AG09319 (cell line): ENCODE data around the gene DDX59.

Experiments used
- DNase-seq: peaks from one replicate; pipeline ENCODE4 v3.0.0-alpha.2; 2010; ENCODE audit warnings: low read depth; ENCODE audit errors: extremely low read depth
- TF ChIP-seq, protein P1 (sequence below): IDR thresholded peaks from 2 replicates; pipeline ENCODE4 v1.5.1; 2011; ENCODE audit warnings: low read depth, mild to moderate bottlenecking, inconsistent platforms, low read length, moderate library complexity

DDX59 gene

DNA sequence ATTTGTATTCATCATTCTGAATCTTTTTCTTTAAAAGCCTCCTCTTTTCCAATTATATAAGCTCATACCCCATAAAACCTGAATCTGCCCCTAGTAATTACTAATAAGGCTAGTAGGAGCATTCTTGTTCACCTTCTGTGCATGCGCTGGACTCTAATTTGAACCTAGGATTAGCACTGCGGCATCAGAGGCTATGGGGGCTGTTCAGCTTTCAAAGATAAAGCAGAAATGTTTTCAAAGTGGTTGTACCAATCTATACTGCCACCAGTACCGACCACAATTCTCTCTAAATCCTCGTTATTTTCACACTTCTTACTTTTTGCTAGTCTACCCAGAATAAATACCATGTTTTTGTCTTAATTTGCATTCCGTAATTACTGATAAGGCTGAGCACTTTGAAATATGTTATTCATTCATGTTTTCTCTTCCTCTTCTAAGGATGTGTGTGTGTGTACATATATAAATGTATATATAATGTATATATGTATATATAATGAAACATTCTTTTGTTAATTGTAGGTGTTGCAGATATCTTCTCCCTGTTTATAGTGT lies 1.6 kb upstream of the DDX59 start:
- no peak for DNase-seq

DNA sequence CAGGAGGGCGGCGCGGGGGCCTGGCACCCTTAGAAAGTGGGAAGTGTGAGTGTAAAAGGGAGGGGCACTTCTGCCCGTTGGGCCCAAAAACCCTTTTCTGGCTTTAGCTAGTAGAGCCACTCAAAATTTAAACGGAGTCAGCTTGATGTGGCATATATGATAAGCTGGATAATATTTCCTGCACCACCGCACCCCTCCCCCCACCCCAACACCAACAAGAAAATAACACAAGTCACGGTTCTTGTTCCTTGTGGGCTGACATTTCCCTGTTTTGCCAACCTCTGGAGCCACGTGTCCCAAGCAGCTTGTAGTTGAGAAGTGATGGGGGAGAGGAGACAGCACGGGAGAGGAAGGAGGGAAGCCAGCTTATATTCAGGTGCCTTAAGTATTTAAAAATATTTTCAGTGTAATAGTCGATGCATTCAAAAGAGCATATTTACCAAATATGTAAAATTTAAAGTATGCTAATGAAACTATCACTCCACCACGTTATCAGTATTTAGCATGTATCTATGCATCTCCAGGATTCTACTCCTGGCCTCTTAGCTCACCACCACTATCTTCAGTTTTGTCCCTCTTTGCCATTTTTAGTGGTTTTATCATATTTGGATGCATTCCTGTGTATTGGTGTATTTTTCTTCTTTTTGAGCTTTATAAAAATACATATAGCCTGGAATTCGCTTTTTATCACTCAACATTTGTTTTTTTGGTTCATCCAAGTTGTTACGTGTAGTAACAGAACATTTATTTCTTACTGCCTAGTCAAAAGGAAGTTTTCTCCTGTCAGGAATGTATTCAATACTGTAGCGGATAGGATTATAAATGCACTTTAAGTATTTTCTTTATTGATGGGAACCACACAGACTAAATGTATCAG lies 773 bp upstream of the DDX59 start:
- TF ChIP-seq, protein P1, sequence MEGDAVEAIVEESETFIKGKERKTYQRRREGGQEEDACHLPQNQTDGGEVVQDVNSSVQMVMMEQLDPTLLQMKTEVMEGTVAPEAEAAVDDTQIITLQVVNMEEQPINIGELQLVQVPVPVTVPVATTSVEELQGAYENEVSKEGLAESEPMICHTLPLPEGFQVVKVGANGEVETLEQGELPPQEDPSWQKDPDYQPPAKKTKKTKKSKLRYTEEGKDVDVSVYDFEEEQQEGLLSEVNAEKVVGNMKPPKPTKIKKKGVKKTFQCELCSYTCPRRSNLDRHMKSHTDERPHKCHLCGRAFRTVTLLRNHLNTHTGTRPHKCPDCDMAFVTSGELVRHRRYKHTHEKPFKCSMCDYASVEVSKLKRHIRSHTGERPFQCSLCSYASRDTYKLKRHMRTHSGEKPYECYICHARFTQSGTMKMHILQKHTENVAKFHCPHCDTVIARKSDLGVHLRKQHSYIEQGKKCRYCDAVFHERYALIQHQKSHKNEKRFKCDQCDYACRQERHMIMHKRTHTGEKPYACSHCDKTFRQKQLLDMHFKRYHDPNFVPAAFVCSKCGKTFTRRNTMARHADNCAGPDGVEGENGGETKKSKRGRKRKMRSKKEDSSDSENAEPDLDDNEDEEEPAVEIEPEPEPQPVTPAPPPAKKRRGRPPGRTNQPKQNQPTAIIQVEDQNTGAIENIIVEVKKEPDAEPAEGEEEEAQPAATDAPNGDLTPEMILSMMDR: no peak
- no peak for DNase-seq

More for the DNA sequence above, 1.6 kb upstream of the DDX59 start:
- TF ChIP-seq, protein P1: no peak

DNA sequence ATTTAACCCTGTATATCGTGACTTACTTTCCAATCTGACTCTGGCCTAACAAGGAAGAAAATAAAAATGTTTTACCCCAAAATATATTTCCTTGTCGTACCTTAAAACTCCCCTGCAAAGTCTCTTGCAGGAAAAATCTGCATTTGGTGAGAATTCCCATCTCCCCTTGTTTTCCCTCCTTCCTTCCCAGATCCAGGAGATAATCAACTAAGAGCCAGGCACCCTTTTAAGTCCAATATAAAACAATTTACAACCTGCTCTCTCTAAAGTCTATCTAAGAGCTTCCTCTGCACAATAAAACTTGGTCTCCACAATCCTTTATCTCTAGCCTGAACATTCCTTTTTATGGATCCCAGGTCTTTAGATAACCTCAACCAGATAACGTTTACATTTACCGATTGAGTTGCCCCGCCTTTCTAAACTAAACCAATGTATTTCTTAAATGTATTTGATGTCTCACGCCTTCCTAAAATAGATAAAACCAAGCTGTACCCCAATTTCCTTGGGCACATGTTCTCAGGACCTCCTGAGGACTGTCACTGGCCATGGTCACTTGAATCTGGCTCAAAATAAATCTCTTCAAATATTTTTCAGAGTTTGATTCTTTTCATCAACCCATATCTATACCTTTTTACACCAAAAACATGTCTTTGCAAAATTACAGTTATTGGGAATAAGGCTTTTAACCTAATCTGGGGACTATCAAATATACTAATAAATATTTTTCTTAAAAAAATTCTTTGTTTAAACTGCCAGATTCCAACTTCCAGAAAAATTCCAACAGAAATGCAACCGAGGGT lies 993 bp downstream of the DDX59 start:
- TF ChIP-seq, protein P1: no peak
- no peak for DNase-seq

DNA sequence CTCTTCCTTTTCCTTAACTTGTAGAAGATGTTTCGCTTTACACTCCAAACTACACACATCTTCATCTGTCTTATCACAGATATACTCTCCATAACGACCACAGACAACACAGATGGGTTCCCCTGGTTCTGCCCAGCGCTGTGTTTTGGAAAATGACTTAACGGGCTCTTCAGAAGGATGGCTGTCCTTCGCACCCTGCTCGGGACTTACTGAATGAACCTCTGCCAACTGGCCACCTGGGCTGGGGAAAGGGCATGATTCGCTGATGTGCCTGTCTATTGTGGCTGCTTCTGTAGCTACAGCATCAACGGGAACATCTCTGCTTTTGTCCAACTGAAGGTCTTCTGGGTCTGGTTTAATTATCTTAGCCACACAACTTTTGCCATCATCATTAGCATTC lies 3.4 kb downstream of the DDX59 start:
- DNase-seq: no peak
- TF ChIP-seq, protein P1: no peak

DNA sequence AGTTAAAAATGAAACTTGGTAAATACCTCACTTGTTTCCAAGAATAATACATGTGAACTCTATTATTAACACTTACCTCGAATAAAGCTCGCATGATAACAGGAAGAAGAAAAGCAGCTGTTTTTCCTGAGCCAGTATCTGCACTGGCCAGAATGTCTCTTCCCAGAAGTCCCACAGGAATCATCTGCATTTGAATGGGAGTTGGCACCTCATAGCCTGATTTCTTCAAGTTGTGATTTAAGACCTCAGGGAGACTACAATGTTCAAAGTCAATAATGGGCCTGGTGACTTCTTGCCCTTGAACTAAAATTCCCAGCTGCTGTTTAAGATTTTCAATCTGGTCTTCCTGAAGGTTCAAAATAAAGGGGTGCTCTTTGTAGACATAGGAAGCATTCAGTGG lies 3.8 kb downstream of the DDX59 start:
- DNase-seq: no peak
- TF ChIP-seq, protein P1: no peak

DNA sequence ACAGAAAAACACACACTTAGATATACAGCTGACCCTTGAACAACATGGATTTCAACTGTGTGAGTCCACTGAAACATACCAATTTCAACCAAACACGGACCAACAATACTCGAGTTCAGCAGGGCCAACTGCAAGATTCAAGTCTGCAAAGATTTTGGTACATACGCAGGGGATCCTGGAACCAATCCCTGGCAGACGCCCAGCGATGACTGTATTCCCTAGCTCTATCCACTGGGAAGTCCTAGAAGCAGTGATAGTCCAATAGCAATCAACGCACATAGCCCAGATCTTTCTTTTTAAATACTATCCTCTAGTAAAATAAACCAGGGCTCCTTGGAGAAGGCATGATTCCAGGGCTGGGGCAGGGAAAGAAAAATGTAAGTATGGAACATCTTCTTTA lies 9.0 kb downstream of the DDX59 start:
- DNase-seq: no peak
- TF ChIP-seq, protein P1: no peak

DNA sequence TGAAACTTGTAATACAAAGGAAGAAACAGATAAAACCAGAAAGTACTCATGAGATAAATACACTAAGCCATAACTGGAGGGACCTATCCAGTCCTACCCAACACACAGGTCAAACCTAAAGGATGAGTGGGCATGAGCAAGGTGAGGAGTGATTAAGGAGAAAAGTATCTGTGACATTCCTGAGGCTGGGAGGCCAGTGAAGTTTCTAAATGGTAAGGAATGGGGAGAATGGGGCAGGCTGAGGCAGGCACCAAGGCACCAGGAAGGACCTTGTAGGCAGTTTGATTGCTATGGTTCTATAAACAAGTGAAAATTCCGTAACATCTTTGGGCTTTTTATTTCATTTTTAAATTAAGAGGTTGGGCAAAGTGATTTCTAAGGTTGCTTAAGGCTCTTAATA lies 10.4 kb downstream of the DDX59 start:
- TF ChIP-seq, protein P1: no peak
- DNase-seq: no peak
